HEK293 (cell line): ENCODE results near the gene PHYH.

Experiments
- CTCF ChIP-seq: fragments of 450-650 bp; formaldehyde crosslinking; IDR thresholded peaks from 2 replicates; pipeline ENCODE4 v1.5.1; 2016; ENCODE audit warnings: missing biosample characterization, missing genetic modification characterization
- REST ChIP-seq: fragments of 450-650 bp; formaldehyde crosslinking; IDR thresholded peaks from 2 replicates; pipeline ENCODE4 v1.5.1; 2016; ENCODE audit warnings: missing biosample characterization, missing genetic modification characterization
- ZBTB26 ChIP-seq: fragments of 450-650 bp; formaldehyde crosslinking; optimal IDR thresholded peaks from 2 replicates; pipeline ENCODE3; 2016; ENCODE audit warnings: missing biosample characterization, mild to moderate bottlenecking, missing genetic modification characterization
- ZBTB7A ChIP-seq: fragments of 450-650 bp; formaldehyde crosslinking; IDR thresholded peaks from 2 replicates; pipeline ENCODE4 v1.5.1; 2016; ENCODE audit warnings: low read depth, missing biosample characterization, missing genetic modification characterization
- ZNF146 ChIP-seq: fragments of 450-650 bp; formaldehyde crosslinking; IDR thresholded peaks from 2 replicates; pipeline ENCODE4 v1.5.1; 2016; ENCODE audit warnings: missing biosample characterization, missing genetic modification characterization
- ZNF362 ChIP-seq: fragments of 450-650 bp; formaldehyde crosslinking; IDR thresholded peaks from 2 replicates; pipeline ENCODE4 v1.5.1; 2016; ENCODE audit warnings: missing biosample characterization, missing genetic modification characterization
- ZNF473 ChIP-seq: fragments of 450-650 bp; formaldehyde crosslinking; IDR thresholded peaks from 2 replicates; pipeline ENCODE4 v1.5.1; 2017; ENCODE audit warnings: missing biosample characterization, missing genetic modification characterization
- ZNF660 ChIP-seq: fragments of 450-650 bp; IDR thresholded peaks from 2 replicates; pipeline ENCODE4 v1.5.1; 2018; ENCODE audit warnings: missing biosample characterization, mild to moderate bottlenecking, missing genetic modification characterization
- ZNF837 ChIP-seq: fragments of 450-650 bp; formaldehyde crosslinking; IDR thresholded peaks from 2 replicates; pipeline ENCODE4 v1.5.1; 2016; ENCODE audit warnings: missing biosample characterization, missing genetic modification characterization
- ZSCAN30 ChIP-seq: fragments of 450-650 bp; IDR thresholded peaks from 2 replicates; pipeline ENCODE4 v1.5.1; 2018; ENCODE audit warnings: missing biosample characterization, mild to moderate bottlenecking, missing genetic modification characterization, moderate library complexity

GRCh38 chr10:13310518-13311176 lies 10.8 kb upstream of the PHYH start:
- no peak for TF ChIP-seq ZNF660
- no peak for TF ChIP-seq ZBTB7A (tag by site-specific recombination)
- no peak for TF ChIP-seq CTCF (tag by site-specific recombination)
- no peak for TF ChIP-seq ZNF362
- TF ChIP-seq ZNF837: no peak
- TF ChIP-seq ZBTB26 (tag by site-specific recombination): no peak
- TF ChIP-seq ZNF473 (tag by site-specific recombination): no peak
- no peak for TF ChIP-seq REST (tag by site-specific recombination)
- no peak for TF ChIP-seq ZSCAN30 (tag by site-specific recombination)
- no peak for TF ChIP-seq ZNF146 (tag by site-specific recombination)
